ENCODE results near the gene CNOT11. TPM values are rescaled to one million over a fixed set of nuclear protein-coding genes. Genes with fewer than 3 reads are reported as not detected.

CNOT11 gene
- total and polyA plus RNA-seq, 2 of the 13 experiments (the other 11 are each of a cell fraction or from before 2014, with no cell fraction given): 114 to 209 TPM

GRCh38 chr2:101253013-101253702 is 472 bp downstream of the CNOT11 start (continued):
- no peak for TF ChIP-seq ZHX2 (IDR thresholded peaks at IDR 0.05; ENCODE audit: low read depth)
- TF ChIP-seq ZHX2 (CRISPR knock-in tag; IDR thresholded peaks at IDR 0.05; ENCODE audit: borderline replicate concordance): 0 out of 2 replicates have a peak, but pooled peaks have one; percentile 86
- TF ChIP-seq ZNF724P (CRISPR knock-in tag; IDR thresholded peaks at IDR 0.05; ENCODE audit: borderline replicate concordance): 0 out of 2 replicates have a peak, but pooled peaks have one; percentile 45
- TF ChIP-seq ZNF44 (CRISPR knock-in tag; IDR thresholded peaks at IDR 0.05): peak; percentile 23; the same call in 1 of the 2 replicates
- TF ChIP-seq RAD21 (CRISPR knock-in tag; IDR thresholded peaks at IDR 0.05): peak; percentile 53; the same call in 1 of the 2 replicates
- 0 out of 2 replicates have a peak, but pooled peaks have one; percentile 8 for TF ChIP-seq PBX2 (CRISPR knock-in tag; IDR thresholded peaks at IDR 0.05)
- no peak for TF ChIP-seq FOSL1 (CRISPR knock-in tag; IDR thresholded peaks at IDR 0.05; ENCODE audit: borderline replicate concordance)
- peak; percentile 38; the same call in 1 of the 2 replicates for TF ChIP-seq ZNF557 (CRISPR knock-in tag; IDR thresholded peaks at IDR 0.05)
- TF ChIP-seq ZNF136 (CRISPR knock-in tag; IDR thresholded peaks at IDR 0.05; ENCODE audit: low read depth): peak; percentile 8; the same call in 1 of the 2 replicates
- TF ChIP-seq RNF219 (CRISPR knock-in tag; IDR thresholded peaks at IDR 0.05): no peak
- TF ChIP-seq SUZ12 (IDR thresholded peaks at IDR 0.05; ENCODE audit: low read depth, low read length): no peak
- TF ChIP-seq FOXK1 (CRISPR knock-in tag; IDR thresholded peaks at IDR 0.05; ENCODE audit: borderline replicate concordance, low read depth): no peak
- TF ChIP-seq MTF2 (CRISPR knock-in tag; IDR thresholded peaks at IDR 0.05; ENCODE audit: borderline replicate concordance): 0 out of 2 replicates have a peak, but pooled peaks have one; percentile 81
- TF ChIP-seq MYC (CRISPR knock-in tag; IDR thresholded peaks at IDR 0.05; ENCODE audit: borderline replicate concordance): peak; percentile 10
- no peak for TF ChIP-seq LRRFIP1 (CRISPR knock-in tag; conservative IDR thresholded peaks at IDR 0.05)

All from HepG2 (cell line).